GM12878 (cell line): ENCODE measurements around the gene EFCAB11. TPM values are rescaled to one million over a fixed set of nuclear protein-coding genes. Genes with fewer than 3 reads are reported as not detected.

Experiments
- ATAC-seq: fragments of 200-7000 bp; cut with Tn5 transposase; 3 replicates; pipeline ENCODE4 v1.9.1; 2020; ENCODE audit warnings: mild to moderate bottlenecking, moderate library complexity
- BruUV-seq: library from RNA; stranded (reverse); fragments of 400-500 nt; replicated peaks from 2 replicates; lab custom pipeline; 2021; lab: Mats Ljungman, UMichigan
- CTCF ChIA-PET: fragments of 300-600 bp; sonication (Branson Sonifier 250); formaldehyde crosslinking; extraction: SDS; loops from one replicate; lab custom pipeline; 2021; ENCODE audit warnings: inconsistent platforms; lab: Yijun Ruan, JAX
- POLR2A ChIA-PET: fragments of 350-600 bp; formaldehyde crosslinking; extraction: SDS; loops from one replicate; lab custom pipeline; 2021; ENCODE audit warnings: inconsistent platforms; lab: Charles Lee
- RAD21 ChIA-PET: fragments of 300-600 bp; sonication (Branson Sonifier 250); formaldehyde crosslinking; loops from one replicate; lab custom pipeline; 2023; ENCODE audit warnings: antibody characterized with exemption; ENCODE audit not compliant: unreplicated experiment; lab: Charles Lee
- SMC1A ChIA-PET: fragments of 300-600 bp; sonication (Branson Sonifier 250); formaldehyde crosslinking; loops from one replicate; lab custom pipeline; 2023; ENCODE audit not compliant: unreplicated experiment, uncharacterized antibody; lab: Charles Lee
- DNase-seq: peaks from one replicate; pipeline ENCODE4 v3.0.0-alpha.2; 2011; ENCODE audit warnings: low read depth, low spot score
- FAIRE-seq: peaks from 3 replicates; lab custom pipeline; 2011; peaks lifted over from hg19 to GRCh38; lab: Jason Lieb, UNC
- H2AFZ ChIP-seq: 2 replicates; pipeline ENCODE4 v1.6.0; 2011; ENCODE audit warnings: low read depth, low read length, control low read depth; ENCODE audit not compliant: control insufficient read depth
- H3K27ac ChIP-seq: 2 replicates; pipeline ENCODE4 v1.5.1; 2011; ENCODE audit warnings: control low read depth; ENCODE audit not compliant: control insufficient read depth, insufficient read depth
- H3K27me3 ChIP-seq, 2 experiments: replicated peaks in 1 of 2; 2 replicates each; pipeline versions ENCODE4 v1.6.0 to v1.6.1; 2011; ENCODE audit warnings: low read length in 1 of 2; ENCODE audit not compliant: control insufficient read depth in 2 of 2, insufficient read depth in 2 of 2
- H3K36me3 ChIP-seq, 2 experiments: 2 replicates each; pipeline ENCODE4 v1.5.1; 2011; ENCODE audit warnings: low read length in 1 of 2; ENCODE audit not compliant: control insufficient read depth in 2 of 2, insufficient read depth in 2 of 2
- H3K4me1 ChIP-seq: 2 replicates; pipeline ENCODE4 v1.6.1; 2011; ENCODE audit warnings: mild to moderate bottlenecking, low read length, moderate library complexity, mixed read lengths; ENCODE audit not compliant: control insufficient read depth, insufficient read depth
- H3K4me2 ChIP-seq: 2 replicates; pipeline ENCODE4 v1.6.0; 2011; ENCODE audit warnings: control low read depth; ENCODE audit not compliant: control insufficient read depth, insufficient read depth
- H3K4me3 ChIP-seq: fragments of 200-600 bp; sonication (generic); 2 replicates; pipeline ENCODE4 v1.5.1; 2016
- H3K79me2 ChIP-seq: 2 replicates; pipeline ENCODE4 v1.6.0; 2011; ENCODE audit warnings: low read length; ENCODE audit not compliant: control insufficient read depth, insufficient read depth
- H3K9ac ChIP-seq: 2 replicates; pipeline ENCODE4 v1.8.0; 2011; ENCODE audit warnings: low read length, control low read depth, mixed read lengths; ENCODE audit not compliant: control insufficient read depth, insufficient read depth
- H3K9me3 ChIP-seq: replicated peaks from 3 replicates; pipeline ENCODE4 v1.5.1; 2011; ENCODE audit warnings: mild to moderate bottlenecking, low read length; ENCODE audit not compliant: control insufficient read depth, insufficient read depth
- H4K20me1 ChIP-seq: 2 replicates; pipeline ENCODE4 v1.6.0; 2011; ENCODE audit not compliant: control insufficient read depth, insufficient read depth
- EED ChIP-seq: sonication (generic); IDR thresholded peaks from 2 replicates; pipeline ENCODE4 v1.6.1; 2016; ENCODE audit warnings: antibody characterized with exemption, low read depth
- PML ChIP-seq: IDR thresholded peaks from 2 replicates; pipeline ENCODE4 v1.6.1; 2012; ENCODE audit warnings: low read length, inconsistent platforms
- ZNF384 ChIP-seq: IDR thresholded peaks from 2 replicates; pipeline ENCODE4 v1.6.1; 2012; ENCODE audit warnings: low read depth, mild to moderate bottlenecking, low read length, improper control_type of control experiment, borderline replicate concordance
- WGBS: methylation state at CpG from one replicate; pipeline ENCODE4 v1.1.6; 2016; ENCODE audit warnings: low lambda C conversion rate; ENCODE audit not compliant: insufficient replicate concordance, insufficient coverage; ENCODE audit errors: missing lambda C conversion rate; 5-methylcytosine and 5-hydroxymethylcytosine counted together
- in situ Hi-C: fragments of 300-500 bp; cut with MboI; formaldehyde crosslinking; loops from 9 replicates; pipeline ENCODE4 v1.14.3; 2018; ENCODE audit warnings: mixed read lengths
- intact Hi-C: fragments of 100-400 bp; cut with micrococcal nuclease; formaldehyde crosslinking; loops from one replicate; pipeline ENCODE4 v1.14.2; 2022; ENCODE audit not compliant: unreplicated experiment
- polyA plus RNA-seq, 11 experiments: library from polyadenylated mRNA; depleted of rRNA in 4 of 11; unstranded in 6 of 11; stranded (reverse) in 5 of 11; fragments of >200 nt; fragmentation: Nextera tagmentation in 4 of 11; fragmentation: Illumina TruSeq in 1 of 11; extraction: Ambion mirVana in 4 of 11; extraction: Trizol in 1 of 11; gene quantifications; 1 replicate in 1 of 11; 2 replicates in 10 of 11; pipeline versions ENCODE4 v1.2.1 to v1.2.3, GENCODE V29; 2011 to 2016; ENCODE audit warnings: inconsistent platforms in 2 of 11, missing spikeins in 2 of 11, low read depth in 1 of 11
- total RNA-seq, 4 experiments: library from RNA; depleted of rRNA in 3 of 4; stranded (reverse); fragments of >200 nt in 3 of 4; fragmentation: Illumina TruSeq in 1 of 4; extraction: Trizol in 1 of 4; gene quantifications; 2 replicates each; pipeline versions ENCODE4 v1.2.1 to v1.2.3, GENCODE V29; 2013 to 2021
- TF ChIP-seq, protein P1 (sequence below): IDR thresholded peaks from 2 replicates; pipeline ENCODE4 v1.6.1; 2011; ENCODE audit warnings: borderline replicate concordance, low read depth, mild to moderate bottlenecking, moderate library complexity, mixed read lengths, low read length; ENCODE audit not compliant: insufficient read depth; ENCODE audit errors: extremely low read length
- TF ChIP-seq, protein P2 (sequence below): IDR thresholded peaks from 2 replicates; pipeline ENCODE4 v1.6.1; 2012; ENCODE audit warnings: low read depth, low read length, improper control_type of control experiment
- TF ChIP-seq, protein P3 (sequence below): fragments of 450-650 bp; formaldehyde crosslinking; IDR thresholded peaks from 2 replicates; pipeline ENCODE4 v1.4.0; 2020; ENCODE audit warnings: mild to moderate bottlenecking, moderate library complexity
- TF ChIP-seq, protein P4 (sequence below): IDR thresholded peaks from 2 replicates; pipeline ENCODE4 v1.6.1; 2012; ENCODE audit warnings: low read depth, low read length, improper control_type of control experiment
- TF ChIP-seq, protein P5 (sequence below): fragments of 450-650 bp; IDR thresholded peaks from 2 replicates; pipeline ENCODE4 v1.6.1; 2017; ENCODE audit warnings: mild to moderate bottlenecking

Gene EFCAB11
- total and polyA plus RNA-seq, 10 of the 15 experiments (the other 5 are each of a cell fraction or from before 2014, with no cell fraction given): 8.6 to 37.4 (median 18.0) TPM

DNA sequence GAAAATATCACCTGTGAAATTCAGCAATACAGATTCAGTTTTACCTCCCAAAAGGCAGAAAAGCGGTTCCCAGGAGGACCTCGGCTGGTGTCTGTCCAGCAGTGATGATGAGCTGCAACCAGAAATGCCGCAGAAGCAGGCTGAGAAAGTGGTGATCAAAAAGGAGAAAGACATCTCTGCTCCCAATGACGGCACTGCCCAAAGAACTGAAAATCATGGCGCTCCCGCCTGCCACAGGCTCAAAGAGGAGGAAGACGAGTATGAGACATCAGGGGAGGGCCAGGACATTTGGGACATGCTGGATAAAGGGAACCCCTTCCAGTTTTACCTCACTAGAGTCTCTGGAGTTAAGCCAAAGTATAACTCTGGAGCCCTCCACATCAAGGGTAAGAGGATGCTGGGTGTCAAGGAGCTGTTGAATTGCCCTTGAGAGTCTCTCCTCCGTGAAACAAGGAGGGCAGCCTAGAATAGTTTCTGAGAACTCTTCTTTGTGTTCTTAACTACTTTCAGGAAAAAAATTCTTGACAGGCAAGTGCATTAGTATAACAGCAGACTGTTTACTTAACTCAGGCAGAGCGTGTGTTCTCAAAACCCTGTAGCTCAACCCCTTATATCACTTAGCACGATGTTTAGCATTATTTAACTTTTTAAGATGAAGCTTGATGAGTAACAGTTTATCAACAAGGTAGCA, 8.9 kb upstream of the EFCAB11 start (continued):
- TF ChIP-seq, protein P1, sequence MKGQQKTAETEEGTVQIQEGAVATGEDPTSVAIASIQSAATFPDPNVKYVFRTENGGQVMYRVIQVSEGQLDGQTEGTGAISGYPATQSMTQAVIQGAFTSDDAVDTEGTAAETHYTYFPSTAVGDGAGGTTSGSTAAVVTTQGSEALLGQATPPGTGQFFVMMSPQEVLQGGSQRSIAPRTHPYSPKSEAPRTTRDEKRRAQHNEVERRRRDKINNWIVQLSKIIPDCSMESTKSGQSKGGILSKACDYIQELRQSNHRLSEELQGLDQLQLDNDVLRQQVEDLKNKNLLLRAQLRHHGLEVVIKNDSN: no peak
- TF ChIP-seq, protein P2, sequence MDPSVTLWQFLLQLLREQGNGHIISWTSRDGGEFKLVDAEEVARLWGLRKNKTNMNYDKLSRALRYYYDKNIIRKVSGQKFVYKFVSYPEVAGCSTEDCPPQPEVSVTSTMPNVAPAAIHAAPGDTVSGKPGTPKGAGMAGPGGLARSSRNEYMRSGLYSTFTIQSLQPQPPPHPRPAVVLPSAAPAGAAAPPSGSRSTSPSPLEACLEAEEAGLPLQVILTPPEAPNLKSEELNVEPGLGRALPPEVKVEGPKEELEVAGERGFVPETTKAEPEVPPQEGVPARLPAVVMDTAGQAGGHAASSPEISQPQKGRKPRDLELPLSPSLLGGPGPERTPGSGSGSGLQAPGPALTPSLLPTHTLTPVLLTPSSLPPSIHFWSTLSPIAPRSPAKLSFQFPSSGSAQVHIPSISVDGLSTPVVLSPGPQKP: no peak

DNA sequence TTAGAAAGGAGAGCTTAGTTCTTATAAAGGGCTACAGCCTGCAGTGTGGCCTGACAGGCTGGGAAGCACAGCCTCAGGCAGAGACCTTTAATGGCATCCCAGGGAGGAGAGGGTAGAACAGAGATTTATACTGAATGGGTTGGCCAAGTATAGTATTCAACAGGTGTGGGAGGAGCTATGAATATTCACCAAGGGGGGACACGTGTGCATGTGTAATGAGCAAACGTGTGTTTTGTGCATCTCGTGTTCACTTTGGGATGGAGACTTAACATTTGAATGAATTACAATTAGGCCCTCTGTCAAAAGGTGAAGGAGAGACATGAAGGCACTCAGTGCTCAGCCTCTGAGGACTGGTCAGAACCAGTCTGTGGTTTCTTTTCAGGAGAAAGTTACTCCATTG, 6.4 kb upstream of the EFCAB11 start:
- H4K20me1 ChIP-seq: no peaks in the 10 kb centered on the region; the same call in 1 of the 2 replicates
- no TSS peak for BruUV-seq
- CTCF ChIA-PET: interaction anchor here (1.0 to 7.9 kb wide), 3 partner anchors 8 to 21 kb away, joined by 3 to 65 read pairs (median 3); no protein-coding TSS in a partner anchor
- intact Hi-C loops: no loop called here
- 68% methylated on average over 3 of the region's 3 CpGs for WGBS
- ATAC-seq (no peak), FAIRE-seq (no peak), DNase-seq (no peak)
- in situ Hi-C loops: no loop called here
- H3K4me1 ChIP-seq: peaks cover 9% of the 10 kb centered on the region
- H3K27ac ChIP-seq: no peak overlapping the region
- RAD21 ChIA-PET: no interaction called here
- POLR2A ChIA-PET: no interaction called here
- peaks cover 7% of the 10 kb centered on the region; the same call in 1 of the 3 replicates for H3K9me3 ChIP-seq
- SMC1A ChIA-PET: interaction anchor here (2.0 kb wide), 1 partner anchor 12 kb away, joined by 7 read pairs; no protein-coding TSS in a partner anchor
- H3K4me3 ChIP-seq: no peak overlapping the region
- H3K4me2 ChIP-seq: no peak overlapping the region; the same call in 1 of the 2 replicates
- H3K9ac ChIP-seq: no peak overlapping the region
- peaks cover 6 to 27% of the 10 kb centered on the region in 2 experiments for H3K36me3 ChIP-seq
- no peak overlapping the region for H2AFZ ChIP-seq
- no peaks in the 10 kb centered on the region for H3K27me3 ChIP-seq
- peaks cover 34% of the 10 kb centered on the region for H3K79me2 ChIP-seq
- TF ChIP-seq, protein P3, sequence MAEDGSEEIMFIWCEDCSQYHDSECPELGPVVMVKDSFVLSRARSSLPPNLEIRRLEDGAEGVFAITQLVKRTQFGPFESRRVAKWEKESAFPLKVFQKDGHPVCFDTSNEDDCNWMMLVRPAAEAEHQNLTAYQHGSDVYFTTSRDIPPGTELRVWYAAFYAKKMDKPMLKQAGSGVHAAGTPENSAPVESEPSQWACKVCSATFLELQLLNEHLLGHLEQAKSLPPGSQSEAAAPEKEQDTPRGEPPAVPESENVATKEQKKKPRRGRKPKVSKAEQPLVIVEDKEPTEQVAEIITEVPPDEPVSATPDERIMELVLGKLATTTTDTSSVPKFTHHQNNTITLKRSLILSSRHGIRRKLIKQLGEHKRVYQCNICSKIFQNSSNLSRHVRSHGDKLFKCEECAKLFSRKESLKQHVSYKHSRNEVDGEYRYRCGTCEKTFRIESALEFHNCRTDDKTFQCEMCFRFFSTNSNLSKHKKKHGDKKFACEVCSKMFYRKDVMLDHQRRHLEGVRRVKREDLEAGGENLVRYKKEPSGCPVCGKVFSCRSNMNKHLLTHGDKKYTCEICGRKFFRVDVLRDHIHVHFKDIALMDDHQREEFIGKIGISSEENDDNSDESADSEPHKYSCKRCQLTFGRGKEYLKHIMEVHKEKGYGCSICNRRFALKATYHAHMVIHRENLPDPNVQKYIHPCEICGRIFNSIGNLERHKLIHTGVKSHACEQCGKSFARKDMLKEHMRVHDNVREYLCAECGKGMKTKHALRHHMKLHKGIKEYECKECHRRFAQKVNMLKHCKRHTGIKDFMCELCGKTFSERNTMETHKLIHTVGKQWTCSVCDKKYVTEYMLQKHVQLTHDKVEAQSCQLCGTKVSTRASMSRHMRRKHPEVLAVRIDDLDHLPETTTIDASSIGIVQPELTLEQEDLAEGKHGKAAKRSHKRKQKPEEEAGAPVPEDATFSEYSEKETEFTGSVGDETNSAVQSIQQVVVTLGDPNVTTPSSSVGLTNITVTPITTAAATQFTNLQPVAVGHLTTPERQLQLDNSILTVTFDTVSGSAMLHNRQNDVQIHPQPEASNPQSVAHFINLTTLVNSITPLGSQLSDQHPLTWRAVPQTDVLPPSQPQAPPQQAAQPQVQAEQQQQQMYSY (CRISPR knock-in tag): no peak
- TF ChIP-seq ZNF384: no peak
- TF ChIP-seq, protein P4, sequence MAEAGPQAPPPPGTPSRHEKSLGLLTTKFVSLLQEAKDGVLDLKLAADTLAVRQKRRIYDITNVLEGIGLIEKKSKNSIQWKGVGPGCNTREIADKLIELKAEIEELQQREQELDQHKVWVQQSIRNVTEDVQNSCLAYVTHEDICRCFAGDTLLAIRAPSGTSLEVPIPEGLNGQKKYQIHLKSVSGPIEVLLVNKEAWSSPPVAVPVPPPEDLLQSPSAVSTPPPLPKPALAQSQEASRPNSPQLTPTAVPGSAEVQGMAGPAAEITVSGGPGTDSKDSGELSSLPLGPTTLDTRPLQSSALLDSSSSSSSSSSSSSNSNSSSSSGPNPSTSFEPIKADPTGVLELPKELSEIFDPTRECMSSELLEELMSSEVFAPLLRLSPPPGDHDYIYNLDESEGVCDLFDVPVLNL: no peak
- no peak for TF ChIP-seq PML
- TF ChIP-seq EED: no peak
- TF ChIP-seq, protein P5, sequence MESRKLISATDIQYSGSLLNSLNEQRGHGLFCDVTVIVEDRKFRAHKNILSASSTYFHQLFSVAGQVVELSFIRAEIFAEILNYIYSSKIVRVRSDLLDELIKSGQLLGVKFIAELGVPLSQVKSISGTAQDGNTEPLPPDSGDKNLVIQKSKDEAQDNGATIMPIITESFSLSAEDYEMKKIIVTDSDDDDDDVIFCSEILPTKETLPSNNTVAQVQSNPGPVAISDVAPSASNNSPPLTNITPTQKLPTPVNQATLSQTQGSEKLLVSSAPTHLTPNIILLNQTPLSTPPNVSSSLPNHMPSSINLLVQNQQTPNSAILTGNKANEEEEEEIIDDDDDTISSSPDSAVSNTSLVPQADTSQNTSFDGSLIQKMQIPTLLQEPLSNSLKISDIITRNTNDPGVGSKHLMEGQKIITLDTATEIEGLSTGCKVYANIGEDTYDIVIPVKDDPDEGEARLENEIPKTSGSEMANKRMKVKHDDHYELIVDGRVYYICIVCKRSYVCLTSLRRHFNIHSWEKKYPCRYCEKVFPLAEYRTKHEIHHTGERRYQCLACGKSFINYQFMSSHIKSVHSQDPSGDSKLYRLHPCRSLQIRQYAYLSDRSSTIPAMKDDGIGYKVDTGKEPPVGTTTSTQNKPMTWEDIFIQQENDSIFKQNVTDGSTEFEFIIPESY: no peak
- TF ChIP-seq, protein P2: no peak
